Activated CD8-positive, alpha-beta memory T cell treated with anti-CD3 and anti-CD28 coated beads, Interleukin-2, amount 50 U/mL, for 1 hour (primary cell): ENCODE measurements around the gene KRT28.

ENCODE experiments used
- DNase-seq: peaks from one replicate; pipeline ENCODE4 v3.0.0-alpha.2; 2020; ENCODE audit errors: extremely low read depth

KRT28 gene, protein sequence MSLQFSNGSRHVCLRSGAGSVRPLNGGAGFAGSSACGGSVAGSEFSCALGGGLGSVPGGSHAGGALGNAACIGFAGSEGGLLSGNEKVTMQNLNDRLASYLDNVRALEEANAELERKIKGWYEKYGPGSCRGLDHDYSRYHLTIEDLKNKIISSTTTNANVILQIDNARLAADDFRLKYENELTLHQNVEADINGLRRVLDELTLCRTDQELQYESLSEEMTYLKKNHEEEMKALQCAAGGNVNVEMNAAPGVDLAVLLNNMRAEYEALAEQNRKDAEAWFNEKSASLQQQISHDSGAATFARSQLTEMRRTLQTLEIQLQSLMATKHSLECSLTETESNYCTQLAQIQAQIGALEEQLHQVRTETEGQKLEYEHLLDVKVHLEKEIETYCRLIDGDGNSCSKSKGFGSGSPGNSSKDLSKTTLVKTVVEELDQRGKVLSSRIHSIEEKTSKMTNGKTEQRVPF

DNA sequence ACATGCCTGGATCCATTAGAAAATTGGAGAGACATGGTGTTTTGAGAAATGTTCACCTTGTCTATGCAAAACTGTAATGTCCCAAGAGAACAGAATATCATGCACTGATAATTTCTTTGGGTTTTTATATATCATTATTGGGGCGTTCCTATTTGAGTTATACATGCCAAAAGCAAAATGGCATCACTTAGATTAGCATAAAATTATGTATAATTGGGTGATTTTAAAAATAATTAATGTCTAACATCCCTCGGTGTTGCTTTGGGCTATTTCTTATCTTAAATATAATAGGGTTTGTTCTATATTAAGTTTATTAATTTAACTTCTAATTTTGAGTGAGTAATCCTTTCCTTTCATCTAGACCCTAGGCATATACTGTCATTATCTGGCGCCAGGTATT lies at the start of gene KRT28:
TSS of gene KRT28 (minus strand) at position 101 of the 400 bp plus-strand sequence. CDS start at position 35, 66 bp downstream.
- no peak for DNase-seq

DNA sequence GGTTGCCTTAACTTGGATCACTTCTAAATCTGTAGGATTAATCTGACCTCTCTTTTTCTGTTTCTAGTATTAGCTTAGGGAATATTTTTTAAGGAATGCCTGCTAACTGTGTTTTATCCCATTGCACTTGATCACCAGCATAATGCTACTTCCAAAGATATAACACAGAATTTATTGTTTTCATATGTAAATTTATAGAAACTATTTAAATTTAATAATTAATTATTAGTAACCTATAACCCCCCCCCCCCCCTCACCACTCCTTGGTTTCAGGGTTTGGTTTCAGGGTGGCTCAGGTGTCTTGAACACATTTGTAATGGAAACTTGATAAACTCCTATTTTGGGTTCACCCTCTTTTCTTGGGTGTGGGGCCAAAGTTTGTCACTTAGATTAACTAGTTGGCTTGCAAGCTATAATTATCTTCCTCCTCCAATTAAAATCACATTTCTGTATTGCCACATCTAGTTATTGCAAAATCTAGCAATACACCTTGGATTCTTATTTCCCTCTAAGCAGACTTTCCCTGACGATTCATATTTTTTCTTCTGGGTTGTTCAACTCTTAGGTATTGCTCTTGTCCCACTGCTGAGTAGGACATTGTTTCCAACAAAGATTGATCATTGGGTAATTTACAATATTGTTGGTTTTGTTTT lies 49.0 kb upstream of the KRT28 start:
- no peak for DNase-seq

DNA sequence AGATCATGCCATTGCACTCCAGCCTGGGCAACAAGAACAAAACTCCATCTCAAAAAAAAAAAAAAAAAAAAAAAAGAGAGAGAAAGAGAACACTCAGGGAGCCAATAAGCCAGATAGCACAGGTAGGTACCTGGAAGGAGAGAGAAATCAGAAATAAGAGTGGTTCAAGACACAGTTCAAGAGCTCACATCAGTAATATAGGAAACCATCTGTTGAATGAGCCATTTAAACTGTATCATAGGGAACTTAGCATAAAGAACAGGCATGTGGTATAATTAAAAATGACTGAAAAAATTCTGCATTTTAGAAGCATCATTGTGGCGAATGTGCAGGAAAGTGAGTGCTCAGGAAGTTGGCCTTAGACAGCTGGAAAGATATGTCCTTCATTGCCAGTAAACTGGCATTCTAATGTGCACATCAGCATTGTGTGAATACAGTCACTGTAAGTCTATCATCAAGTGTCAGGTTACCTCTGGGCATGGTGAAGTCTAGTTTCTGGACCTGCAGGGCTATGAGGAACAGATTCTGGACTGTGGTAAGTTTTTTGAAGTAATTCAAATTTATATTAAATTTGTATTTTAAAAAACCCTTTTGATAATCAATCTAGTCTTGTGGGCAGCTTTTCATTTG lies 46.9 kb upstream of the KRT28 start:
- no peak for DNase-seq

DNA sequence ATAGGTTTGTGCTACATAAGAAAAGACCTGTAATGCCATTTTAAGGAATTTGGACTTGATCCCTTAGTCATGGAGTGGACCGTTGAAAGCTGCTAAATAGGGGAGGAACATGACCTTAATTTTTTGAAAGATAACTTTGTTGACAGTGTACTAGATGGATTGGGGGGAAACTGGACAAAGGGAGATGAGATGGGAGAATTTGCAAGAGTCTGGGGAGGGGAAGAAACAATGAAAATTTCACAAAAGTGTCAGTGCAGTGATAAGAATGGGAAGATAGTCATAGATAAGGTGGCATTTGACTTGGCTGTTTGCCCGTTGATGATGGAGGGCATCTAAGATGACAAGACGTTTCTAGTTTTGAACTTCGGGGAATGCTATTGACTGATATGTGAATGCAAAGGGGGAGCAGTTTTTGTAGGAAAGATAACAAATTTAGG lies 44.9 kb upstream of the KRT28 start:
- DNase-seq: no peak

DNA sequence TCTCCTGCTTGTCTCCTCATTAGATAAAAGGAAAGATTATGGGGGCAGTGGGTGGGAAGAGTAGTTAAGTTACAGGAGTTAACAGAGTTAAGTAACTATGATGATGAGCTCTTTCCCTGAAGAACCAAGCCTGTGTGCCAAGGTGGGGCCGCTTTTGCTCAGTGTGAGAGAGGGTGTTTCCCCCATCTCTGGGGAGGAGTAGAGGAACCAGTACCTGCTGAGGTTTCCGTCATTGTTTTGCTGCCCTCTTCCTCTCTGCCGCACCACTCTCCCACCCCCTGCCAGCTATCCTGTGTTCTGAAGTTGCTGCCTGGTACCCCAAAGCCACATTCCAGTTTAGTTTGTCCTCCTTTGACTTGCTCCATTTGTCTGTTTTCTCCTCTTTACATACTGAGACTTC lies 43.5 kb upstream of the KRT28 start:
- DNase-seq: no peak

DNA sequence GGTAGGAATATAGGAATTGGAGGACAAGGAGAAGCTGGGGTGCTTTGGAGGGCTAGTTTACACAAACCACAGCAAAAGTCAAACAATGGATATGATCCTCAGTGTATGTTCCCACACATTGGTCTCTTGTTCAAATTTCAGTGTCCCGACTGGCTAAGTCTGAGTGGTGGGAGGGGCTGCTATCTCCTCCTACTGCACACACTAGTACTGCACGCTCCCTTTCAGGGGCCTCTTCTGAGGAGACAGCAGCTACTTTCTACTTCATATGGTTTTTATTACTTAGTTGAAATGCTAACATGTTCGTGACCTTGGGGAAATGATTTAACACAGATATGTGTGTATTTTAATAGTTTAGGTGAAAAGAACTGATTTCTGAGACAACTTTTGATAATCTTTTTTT lies 41.5 kb upstream of the KRT28 start:
- no peak for DNase-seq

DNA sequence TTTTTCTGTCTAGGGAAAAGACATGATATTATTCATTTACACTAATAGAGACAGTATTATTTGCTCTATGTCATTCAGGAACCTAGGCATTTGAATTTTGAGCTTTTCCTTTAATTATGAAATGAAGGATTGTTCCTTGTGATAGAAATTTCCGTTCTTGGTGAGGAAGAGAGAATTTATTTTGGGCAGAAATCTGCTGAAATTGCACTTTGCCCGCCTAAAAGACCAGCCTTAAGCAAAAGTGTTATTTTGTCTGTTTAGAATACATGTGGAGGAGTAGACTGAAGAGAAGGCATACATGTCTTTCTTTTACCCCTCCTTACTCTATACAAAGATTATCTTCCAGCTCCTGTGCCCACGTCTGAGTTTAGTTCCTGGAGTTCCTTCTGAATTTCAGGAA lies 39.4 kb upstream of the KRT28 start:
- no peak for DNase-seq

DNA sequence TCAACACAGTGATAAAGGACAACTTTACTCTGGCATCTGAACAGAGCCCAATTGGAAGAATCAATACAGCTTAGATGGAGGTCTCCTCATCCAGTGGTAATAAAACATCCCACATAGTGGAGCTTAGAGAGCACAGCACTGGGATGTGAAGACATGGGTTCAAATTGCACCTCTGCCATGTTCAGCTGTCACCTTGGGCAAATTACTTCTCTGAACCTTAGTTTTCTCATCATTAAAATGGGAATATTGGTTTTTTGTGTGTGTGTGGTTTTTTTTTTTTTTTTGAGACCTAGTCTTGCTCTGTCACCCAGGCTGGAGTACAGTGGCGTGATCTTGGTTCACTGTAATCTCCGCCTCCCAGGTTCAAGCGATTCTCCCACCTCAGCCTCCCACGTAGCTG lies 36.3 kb upstream of the KRT28 start:
- no peak for DNase-seq

DNA sequence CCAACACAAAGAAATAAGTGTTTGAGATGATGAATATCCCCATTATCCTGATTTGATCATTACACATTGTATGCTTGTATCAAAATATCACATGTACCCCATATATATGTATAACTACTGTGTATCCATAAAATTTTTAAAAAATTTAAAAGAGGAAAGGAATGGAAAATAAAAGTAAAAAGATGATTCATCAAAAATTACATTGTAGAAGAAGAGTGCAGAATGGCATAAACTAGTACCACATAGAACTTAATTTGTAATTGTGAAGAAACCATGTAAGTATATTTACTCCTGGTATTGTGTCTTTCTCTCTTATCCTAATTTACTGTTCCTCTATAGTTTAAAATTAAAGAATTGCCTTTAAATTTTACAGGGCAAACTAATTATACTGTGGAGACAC lies 34.1 kb upstream of the KRT28 start:
- DNase-seq: no peak

DNA sequence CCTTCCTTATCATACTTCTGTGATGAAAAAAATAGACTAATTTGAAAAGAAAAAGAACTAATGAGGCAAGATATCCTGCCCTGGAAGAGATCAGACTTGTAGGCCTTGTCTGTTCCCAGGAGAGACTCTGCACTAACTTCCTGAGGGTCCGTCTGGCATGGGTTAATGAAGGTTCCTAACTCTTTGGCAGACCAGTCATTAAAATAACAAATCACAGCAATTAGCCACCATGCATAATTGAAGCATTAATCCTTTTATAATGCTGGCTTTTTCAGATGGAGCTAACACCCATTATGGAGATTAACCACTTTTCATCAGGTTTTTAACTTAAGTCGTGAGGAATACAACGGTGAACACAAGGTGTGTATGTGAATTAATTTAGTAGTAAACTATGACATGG lies 33.1 kb upstream of the KRT28 start:
- no peak for DNase-seq

DNA sequence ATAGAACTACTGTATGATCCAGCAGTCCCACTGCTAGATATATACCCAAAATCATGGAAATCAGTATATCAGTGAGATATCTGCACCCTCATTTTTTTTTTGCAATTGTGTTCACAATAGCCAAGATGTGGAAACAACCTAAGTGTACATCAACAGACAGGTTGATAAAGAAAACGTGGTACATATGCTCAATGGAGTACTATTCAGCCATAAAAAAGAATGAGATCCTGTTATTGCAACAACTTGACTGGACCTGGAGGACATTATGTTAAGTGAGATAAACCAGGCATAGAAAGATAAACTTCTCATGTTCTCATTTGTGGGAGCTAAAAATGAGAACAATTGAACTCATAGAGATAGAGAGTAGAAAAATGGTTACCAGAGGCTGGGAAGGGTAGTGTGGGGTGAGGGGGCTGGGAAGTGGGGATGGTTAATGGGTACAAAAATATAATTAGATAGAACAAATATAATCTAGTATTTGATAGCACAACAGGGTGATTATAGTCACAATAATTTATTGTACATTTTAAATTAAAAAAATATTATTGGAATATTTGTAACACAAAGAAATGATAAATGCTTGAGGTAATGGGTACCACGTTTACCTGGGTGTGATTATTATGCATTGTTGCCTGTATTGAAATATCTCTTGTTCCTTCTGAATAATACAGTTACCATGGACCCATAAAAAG lies 30.5 kb upstream of the KRT28 start:
- DNase-seq: no peak

DNA sequence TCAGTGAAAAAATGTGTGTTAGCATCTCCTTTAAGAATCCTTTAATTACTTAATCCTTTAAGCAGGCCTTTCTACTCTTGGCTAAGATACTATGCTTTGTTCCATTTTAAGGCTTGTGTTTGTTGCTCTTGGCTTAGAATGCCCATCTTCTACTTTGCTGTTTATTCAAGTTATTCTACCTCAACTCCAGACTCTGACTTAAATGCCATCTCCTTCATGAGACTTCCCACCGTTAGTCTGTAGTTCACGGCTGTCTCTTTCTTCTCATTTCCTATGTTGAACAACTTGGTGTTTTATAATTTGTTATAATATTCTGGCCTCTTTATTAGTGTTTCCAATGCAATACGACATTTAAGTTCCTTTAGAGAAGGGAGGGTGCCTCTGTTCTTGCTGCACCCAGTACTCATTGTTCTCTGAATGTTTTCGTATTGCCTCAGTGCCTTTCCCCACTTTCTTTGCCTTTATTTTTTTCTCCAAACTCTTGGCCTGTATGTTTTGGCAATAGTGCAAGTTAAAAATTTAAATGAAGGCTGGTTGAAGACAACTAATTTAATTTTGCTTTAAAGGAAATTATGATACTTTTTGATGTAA lies 28.8 kb upstream of the KRT28 start:
- DNase-seq: no peak

DNA sequence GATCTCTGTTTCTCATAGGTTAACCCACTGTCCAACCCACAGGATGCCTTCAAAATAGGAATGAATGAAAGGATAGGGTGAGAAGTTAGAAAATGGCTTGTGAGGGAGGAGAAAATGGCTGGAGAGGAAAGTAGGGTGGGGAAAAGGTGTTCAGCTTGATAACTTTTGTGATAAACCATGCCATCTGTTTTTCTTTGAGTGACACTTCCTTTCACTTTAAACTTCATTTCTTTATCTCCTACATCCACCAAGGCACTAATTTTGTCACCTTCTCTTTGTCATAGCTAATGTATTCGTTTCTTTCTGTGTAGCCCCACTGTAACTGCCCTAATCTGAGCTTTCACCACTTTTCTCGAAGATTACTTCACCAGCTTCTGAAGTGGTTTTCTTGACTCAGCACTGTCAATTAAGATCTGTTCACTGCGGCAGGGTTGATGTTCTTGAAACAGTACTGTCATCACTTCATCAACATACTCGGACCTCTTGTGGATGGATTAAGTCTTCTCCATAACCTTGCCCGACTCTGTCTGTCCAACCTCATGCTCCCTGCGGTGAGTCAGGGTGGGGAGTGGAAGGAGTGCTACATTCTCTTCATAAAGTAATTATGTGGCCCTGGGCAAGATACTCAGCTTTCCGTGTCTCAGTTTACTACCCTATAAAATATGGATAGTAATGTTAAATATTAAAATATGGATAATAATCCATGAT lies 28.1 kb upstream of the KRT28 start:
- no peak for DNase-seq

DNA sequence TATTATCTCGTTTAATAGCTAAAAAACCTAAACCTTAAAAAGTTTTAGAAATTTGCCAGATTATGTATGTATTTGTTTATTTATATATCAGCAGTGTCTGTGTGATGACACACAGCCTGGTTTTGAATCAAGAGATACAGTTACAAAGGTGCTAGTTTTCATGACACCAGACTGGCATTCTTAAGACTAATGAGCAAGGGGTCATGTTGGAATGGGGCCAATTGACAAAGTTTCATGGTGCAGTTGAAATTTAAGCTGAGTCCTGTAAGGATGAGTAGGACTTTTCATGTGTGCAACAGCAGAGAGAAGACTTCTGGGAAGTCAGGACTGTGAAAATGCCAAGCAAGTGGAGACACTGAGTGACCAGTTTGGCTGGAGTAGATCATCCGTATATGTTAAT lies 25.8 kb upstream of the KRT28 start:
- DNase-seq: no peak

DNA sequence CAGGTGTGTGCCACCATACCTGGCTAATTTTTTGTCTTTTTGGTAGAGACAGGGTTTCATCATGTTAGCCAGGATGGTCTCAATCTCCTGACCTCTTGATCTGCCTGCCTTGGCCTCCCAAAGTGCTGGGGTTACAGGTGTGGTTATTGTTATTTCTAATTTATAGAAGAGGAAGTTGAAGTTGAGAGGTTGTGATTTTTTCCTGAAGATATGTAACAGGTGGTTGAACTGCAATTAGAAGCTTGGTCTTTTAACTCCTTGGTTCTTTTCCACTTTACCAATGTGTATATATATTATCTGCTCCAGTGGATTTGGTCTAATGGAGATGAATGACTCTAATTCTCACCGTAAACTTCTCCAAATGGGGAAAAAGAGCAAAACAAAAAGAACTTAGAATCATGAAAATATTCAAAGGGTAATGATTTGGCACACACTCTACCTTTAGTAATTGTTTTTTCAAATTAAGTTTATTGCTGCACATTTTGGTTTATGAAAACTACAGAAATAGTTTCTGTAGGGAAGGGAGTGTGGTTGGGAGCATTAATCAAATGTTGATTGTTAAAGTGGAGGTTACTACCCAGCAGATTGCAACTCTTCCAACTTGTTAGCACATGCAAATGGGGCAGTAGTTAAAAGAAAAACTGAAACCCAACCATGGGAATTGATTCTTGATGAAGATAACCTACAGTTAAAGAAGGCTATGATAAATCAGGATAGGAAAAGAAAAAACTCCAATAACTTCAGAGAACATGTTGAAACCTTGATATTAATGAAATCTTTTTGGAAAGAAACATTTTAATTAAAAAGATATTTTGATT lies 24.5 kb upstream of the KRT28 start:
- no peak for DNase-seq

DNA sequence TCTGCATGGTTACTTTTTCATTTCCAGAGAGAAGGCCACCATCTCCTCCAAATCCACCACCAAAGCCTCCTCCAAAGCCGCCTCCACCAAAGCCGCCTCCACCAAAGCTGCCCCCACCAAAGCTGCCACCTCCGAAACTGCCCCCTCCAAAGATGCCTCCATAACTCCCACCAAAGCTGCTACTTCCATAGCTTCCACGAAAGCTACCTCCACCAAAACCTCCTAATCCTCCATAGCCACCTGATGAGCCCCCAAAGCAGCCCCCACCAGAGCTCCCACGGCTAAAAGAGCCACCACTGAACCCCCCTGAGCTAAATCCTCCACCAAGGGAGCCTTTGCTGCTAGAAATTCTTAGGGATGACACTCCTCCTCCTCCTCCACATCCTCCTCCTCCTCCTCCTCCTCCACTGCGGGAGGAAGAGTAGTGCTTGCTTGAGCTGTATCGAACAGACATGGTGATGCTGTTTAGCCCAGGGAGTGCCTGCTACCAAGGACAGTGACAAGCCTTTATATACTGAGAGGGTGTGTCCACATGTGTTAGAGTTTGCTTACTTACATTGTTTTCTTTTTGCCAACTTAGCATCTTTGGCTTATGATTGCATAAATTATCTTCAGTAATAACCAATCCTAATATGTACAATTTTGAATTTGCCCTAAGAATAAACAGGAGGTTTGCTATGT lies 22.5 kb upstream of the KRT28 start, which contains the start of gene KRT10:
TSS of gene KRT10 (minus strand) at position 483 of the 681 bp plus-strand sequence. CDS start at position 454, 29 bp downstream.
- no peak for DNase-seq

DNA sequence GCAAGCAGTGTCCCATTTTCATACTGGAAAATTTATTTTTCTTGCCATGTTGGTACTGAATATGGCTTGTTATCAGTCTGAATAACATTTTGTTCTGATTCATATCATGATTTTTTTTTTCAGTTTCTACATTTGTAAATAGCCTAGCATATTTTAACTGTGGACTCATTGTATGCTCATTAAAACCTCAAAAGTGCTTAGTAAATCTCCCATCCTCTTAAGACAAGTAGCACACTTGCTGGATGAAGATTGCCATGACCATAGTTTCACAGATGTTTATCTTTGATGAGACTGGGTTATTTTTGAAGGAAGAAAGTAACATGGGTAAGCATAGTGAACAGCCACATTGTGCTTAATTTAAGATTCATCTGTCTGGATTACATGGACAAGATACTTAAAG lies 21.8 kb upstream of the KRT28 start:
- no peak for DNase-seq

DNA sequence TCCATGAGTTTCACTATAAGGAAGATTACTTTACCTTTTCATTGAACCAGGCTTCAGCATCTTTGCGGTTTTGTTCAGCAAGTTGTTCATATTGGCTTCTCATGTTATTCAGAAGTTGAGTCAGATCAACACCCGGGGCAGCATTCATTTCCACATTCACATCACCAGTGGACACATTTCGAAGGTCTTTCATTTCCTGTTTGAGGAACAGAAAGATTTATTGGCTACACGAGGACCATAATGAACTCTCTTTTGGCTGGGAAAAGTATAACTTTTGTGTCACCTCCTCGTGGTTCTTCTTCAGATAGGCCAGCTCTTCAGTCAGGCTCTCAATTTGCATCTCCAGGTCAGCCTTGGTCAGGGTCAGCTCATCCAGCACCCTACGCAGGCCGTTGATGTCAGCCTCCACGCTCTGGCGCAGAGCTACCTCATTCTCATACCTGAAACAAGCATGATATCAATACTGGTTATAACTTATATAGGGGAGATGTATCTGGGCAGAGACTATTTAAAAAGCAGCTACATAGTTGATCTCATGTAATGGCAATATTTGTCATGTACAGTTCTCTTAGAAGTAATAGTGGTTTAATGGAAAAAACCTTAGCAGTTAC lies 20.6 kb upstream of the KRT28 start:
- DNase-seq: no peak

DNA sequence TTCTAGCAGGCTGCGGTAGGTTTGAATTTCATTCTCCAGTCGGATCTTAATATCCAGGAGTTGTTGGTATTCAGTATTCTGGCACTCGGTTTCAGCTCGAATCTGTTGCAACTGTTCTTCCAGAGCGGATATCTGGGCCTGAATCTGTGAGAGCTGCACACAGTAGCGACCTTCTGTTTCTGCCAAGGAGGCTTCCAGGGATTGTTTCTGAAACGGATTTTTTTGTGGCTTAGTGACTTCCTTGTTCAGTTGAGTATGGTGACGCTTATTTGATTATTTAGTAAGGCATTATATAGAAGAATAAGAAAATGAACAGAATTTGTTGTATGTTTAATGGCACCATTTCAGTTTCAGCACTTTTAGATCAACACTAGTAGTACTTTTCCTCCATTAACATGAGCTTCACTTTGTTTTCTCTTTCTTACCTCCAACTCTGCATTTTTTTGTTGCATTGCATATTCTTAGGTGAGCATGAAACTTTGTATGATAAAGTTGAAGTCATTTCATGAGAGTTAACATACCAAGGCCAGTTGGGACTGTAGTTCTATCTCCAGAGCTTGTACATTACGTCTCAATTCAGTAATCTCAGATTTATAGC lies 19.9 kb upstream of the KRT28 start:
- DNase-seq: no peak
